HG03342 (cell line): ENCODE data around the gene TIMP1.

Experiments
- ATAC-seq: cut with Tn5 transposase; IDR thresholded peaks from one replicate; pipeline ENCODE4 v1.9.1; 2021; ENCODE audit warnings: mild to moderate bottlenecking, moderate library complexity; ENCODE audit not compliant: unreplicated experiment

Gene TIMP1

DNA sequence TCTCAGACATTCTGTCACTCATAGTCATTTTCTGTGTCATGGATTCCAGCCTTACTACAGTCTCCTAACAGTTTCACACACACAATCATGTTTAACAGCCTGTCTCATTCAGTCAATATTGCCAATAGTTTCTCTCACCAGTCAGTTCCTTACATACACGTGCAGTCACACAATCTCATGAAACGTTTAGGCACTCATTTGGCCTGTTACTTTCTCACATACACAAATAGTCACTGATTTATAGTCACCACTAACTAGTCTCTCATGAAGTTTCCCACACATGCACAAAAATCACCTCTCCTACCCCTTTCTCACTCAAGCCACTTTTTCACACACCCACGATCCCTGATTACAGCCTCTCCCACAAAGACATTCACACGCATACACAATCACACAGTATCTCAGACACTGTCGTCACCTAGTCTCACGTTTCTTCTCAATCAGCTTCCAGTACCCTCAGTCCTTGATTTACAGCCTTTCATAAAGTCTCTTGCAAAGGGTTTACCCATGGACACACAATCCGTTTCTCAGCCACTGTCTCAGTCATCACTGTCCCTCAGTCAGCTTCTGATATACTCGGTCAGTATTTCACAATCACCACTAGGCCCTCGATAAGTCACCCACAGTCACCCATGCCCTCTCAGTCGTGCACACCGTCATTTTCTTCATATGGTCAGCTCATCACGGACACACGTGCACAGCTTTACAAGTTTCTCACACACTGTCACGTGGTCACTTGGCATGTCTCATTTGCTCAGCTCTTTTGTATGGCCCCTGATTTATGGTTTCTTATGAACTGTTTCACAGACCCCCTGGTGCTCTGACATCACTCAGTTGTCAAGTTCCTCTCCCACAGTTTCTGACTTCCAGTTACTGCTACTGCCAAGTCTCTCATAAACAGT is 51.7 kb downstream of the TIMP1 start:
- ATAC-seq: no peak

GRCh38 chrX:47634871-47635575 is 52.8 kb downstream of the TIMP1 start:
- ATAC-seq: no peak
